GM21526 (cell line): Measurements from ENCODE around the gene CIDEB.

Experiments used
- ATAC-seq: cut with Tn5 transposase; IDR thresholded peaks from one replicate; pipeline ENCODE4 v1.9.1; 2021; ENCODE audit warnings: moderate library complexity; ENCODE audit not compliant: unreplicated experiment, low FRiP score

CIDEB gene

GRCh38 chr14:24258119-24258518 is 49.7 kb downstream of the CIDEB start:
- no peak for ATAC-seq

GRCh38 chr14:24256960-24257359 is 50.8 kb downstream of the CIDEB start:
- no peak for ATAC-seq

GRCh38 chr14:24255931-24256711 is 51.7 kb downstream of the CIDEB start:
- ATAC-seq = no peak

GRCh38 chr14:24255438-24255837 is 52.3 kb downstream of the CIDEB start:
- no peak for ATAC-seq
